HFF-Myc (cell line): ENCODE results near the gene PTPN14.
"Not testable (repeated sequence)": the region's sequence is repeated elsewhere in the genome, so short reads cannot be mapped to it uniquely, and the experiment has no call there.

Source experiments
- DNase-seq: peaks from one replicate; pipeline ENCODE4 v3.0.0-alpha.2; 2011; ENCODE audit warnings: low read depth; ENCODE audit errors: extremely low read depth
- H3K4me3 ChIP-seq: replicated peaks from 2 replicates; pipeline ENCODE4 v1.5.1; 2011; ENCODE audit warnings: low read depth, mild to moderate bottlenecking, control low read depth, low read length
- TF ChIP-seq, protein P1 (sequence below): IDR thresholded peaks from 2 replicates; pipeline ENCODE4 v1.5.1; 2012; ENCODE audit warnings: mild to moderate bottlenecking, low read depth, low read length, control low read depth; ENCODE audit errors: missing control alignments

The PTPN14 gene

DNA sequence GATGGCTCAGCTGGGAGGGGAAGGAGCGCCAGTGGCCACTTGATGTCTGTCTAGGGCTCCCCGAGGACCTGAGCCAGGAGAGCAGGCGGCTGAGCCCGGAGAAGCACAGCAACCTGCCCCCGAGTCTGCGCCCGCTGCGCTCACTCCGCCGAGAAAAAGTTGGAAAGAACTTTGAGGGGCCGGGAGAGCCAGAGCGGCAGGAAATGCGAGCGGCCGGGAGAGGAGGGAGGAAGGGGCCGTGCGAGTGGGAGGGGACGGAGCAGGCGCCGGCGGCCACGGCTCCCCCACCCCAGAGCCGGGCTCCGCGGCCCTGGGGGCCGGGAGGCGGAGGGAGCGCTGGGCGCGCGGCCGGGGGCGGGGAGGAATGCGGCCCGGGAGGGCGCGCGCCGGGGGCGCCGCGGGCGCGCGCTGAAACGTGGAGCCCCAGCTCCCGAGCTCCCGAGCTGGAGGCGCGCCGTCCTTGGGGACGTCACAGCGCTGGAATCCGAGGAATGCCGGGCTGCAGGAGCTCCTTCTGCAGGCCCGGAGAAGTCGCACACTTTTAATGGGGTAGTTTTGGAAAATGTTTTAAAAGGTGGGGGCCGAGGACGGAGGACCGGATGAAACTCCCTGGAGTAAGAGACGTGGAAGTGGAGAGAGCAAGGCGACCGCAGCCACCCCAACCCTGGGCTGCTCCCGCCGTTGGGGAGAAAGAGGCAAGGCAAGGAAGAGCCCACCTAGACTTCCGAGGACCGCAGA is at the start of gene PTPN14:
TSS of gene PTPN14 (minus strand) at position 167 of the 738 bp plus-strand sequence. CDS start 86,799 bp downstream, outside the sequence.
- H3K4me3 ChIP-seq, result peak within 1 kb of the TSS; percentile 91
- peak; percentile 72 for DNase-seq
- TF ChIP-seq, protein P1, sequence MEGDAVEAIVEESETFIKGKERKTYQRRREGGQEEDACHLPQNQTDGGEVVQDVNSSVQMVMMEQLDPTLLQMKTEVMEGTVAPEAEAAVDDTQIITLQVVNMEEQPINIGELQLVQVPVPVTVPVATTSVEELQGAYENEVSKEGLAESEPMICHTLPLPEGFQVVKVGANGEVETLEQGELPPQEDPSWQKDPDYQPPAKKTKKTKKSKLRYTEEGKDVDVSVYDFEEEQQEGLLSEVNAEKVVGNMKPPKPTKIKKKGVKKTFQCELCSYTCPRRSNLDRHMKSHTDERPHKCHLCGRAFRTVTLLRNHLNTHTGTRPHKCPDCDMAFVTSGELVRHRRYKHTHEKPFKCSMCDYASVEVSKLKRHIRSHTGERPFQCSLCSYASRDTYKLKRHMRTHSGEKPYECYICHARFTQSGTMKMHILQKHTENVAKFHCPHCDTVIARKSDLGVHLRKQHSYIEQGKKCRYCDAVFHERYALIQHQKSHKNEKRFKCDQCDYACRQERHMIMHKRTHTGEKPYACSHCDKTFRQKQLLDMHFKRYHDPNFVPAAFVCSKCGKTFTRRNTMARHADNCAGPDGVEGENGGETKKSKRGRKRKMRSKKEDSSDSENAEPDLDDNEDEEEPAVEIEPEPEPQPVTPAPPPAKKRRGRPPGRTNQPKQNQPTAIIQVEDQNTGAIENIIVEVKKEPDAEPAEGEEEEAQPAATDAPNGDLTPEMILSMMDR, result peak; percentile 24

DNA sequence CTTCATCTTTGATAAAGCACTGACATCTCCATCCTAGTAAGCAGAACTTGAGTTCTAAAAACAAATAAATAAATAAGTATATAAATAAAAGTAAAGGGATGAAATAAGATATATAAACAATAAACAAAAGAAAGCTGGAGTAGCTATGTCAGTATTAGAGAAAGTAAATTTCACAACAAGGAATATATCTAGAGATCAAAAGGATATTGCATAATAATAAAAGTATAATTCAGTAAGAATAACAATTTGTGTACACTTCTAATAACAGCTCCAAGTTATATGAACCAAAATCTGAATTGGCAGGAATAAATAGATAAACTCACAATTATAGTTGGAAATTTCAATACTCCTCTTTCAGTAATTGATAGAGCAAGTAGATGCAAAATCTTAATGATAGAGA is 41.8 kb upstream of the PTPN14 start:
- TF ChIP-seq, protein P1, result no peak
- DNase-seq, result no peak
- no peak overlapping the region for H3K4me3 ChIP-seq

DNA sequence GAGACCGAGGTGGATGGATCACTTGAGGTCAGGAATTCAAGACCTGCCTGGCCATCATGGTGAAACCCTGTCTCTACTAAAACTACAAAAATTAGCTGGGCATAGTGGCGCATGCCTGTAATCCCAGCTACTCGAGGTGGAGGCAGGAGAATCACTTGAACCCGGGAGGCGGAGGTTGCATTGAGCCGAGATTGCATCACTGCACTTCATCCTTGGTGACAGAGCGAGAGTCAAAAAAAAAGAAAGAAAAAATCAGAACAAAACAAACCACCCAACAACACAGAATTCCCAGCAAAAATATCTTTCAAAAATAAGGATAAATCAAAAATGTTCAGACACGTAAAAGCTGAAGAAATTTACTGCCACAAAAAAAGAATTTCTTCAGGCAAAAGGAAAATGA is 40.5 kb upstream of the PTPN14 start:
- DNase-seq, H3K4me3 ChIP-seq: not testable (repeated sequence)

DNA sequence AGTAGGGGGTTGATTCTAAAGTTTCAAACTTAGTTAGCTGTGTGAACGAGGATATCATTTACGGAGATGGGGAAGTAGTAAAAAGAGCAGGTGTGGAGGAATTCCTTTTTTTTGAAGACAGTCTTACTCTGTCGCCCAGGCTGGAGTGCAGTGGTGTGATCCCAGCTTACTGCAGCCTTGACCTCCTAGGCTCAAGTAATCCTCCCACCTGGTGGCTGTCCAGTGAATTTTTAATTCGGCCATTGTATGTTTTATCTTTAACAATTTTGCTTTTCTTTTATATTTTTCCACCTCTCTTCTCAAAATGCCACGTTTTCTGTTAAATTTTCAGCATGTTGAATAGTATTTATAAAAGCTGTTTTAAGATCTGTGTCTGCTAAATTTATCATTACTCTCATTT is 39.3 kb upstream of the PTPN14 start:
- no peak overlapping the region for H3K4me3 ChIP-seq

DNA sequence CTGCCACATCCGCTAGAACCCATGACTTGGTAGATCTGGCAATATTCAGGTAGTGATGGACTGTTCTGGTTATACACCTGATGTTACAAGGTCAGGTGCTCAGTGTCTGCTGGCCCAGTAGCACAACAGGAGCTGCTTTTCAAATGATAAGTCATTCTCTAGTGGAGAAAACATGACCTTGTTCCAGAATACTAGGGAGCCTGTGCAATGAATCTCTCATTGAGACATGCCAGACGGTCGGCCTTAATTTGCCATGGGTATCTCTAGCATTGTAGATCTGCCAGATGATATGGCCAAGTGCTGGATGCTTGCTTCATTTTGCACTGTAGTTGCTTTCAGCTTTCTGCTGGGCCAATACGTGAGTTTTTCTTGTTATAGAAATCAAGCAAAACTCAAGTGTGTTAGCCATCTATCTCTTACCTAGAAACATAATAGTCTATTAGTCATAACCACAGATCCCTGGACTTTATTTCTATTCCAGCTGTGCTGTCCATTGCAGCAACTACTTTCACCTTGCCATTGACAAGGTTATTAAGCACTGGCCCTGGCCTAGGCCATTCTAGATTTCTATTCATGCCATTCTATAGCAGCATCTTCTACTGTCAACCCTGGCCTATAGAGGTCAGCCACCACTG is 37.7 kb upstream of the PTPN14 start:
- no peak overlapping the region for H3K4me3 ChIP-seq
- TF ChIP-seq, protein P1, result no peak
- DNase-seq, result no peak

More for the DNA sequence above, 39.3 kb upstream of the PTPN14 start:
- TF ChIP-seq, protein P1, result no peak
- DNase-seq, result no peak

DNA sequence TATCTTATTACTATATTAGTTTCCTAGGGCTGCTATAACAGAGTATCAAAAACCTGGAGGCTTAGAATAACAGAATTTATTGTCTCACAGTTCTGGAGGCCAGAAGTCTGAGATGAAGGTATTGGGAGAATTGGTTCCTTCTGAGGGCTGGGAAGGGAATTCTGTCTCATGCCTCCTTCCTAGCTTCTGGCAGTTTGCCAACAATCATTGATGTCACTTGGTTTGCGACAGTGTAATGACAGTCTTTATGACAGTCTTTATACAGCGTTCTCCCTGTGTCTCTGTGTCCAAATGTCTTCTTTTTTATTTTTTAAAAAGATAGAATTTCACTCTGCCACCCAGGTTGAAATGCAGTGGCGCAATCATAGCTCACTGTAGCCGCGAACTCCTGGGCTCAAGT is 35.8 kb upstream of the PTPN14 start:
- DNase-seq, result no peak
- no peak overlapping the region for H3K4me3 ChIP-seq
- TF ChIP-seq, protein P1, result no peak

DNA sequence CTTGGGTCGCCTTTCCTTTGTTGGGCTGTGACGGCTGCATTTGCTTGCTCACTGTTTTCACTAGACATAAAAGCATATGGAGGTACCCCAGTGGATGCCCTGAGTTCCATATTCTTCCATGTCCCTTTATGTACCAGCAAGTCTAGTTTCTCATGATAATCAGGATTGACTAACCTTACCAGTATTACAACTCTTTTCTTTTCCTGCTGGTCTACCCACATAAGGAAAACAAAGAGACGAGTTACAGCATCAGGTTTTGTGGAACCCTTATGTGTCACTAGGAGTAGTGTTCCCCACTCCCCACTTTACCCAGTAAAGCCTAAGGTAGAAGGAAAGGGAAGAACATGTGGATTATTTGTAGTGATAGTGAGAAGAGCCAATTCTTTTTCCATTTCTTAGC is 35.2 kb upstream of the PTPN14 start:
- no peak for DNase-seq
- TF ChIP-seq, protein P1, result no peak
- H3K4me3 ChIP-seq, result no peak overlapping the region
